ENCODE data around the gene CAMTA1. TPM values are rescaled to one million over a fixed set of nuclear protein-coding genes. Genes with fewer than 3 reads are reported as not detected.

The CAMTA1 gene
- total RNA-seq, 4 donors from 2014 or later: 45.3 to 68.9 (median 62.0) TPM

DNA sequence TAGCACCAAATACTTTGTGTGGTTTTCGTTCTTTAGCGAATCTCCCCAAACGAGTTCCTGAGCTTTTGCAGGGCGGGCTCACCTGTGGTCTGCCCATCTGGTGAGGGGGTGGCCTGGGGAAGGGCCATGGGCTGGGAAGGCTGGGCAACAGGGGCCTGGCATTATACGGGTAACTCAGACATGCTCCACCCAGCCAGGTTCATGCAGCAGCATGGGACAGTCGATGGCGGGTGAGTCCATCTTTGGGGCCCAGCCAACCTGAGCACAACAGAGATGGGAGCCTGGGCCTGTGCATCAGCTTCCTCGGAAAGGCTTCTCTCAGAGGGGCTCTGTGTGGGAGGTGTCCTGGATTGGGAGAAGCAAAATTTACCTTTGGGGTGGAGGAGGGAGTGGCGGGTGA is 302.6 kb downstream of the CAMTA1 start:
- ATAC-seq (ENCODE audit: low FRiP score) (no peak), DNase-seq (ENCODE audit: low spot score) (no peak)
- TF ChIP-seq, protein P1, sequence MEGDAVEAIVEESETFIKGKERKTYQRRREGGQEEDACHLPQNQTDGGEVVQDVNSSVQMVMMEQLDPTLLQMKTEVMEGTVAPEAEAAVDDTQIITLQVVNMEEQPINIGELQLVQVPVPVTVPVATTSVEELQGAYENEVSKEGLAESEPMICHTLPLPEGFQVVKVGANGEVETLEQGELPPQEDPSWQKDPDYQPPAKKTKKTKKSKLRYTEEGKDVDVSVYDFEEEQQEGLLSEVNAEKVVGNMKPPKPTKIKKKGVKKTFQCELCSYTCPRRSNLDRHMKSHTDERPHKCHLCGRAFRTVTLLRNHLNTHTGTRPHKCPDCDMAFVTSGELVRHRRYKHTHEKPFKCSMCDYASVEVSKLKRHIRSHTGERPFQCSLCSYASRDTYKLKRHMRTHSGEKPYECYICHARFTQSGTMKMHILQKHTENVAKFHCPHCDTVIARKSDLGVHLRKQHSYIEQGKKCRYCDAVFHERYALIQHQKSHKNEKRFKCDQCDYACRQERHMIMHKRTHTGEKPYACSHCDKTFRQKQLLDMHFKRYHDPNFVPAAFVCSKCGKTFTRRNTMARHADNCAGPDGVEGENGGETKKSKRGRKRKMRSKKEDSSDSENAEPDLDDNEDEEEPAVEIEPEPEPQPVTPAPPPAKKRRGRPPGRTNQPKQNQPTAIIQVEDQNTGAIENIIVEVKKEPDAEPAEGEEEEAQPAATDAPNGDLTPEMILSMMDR (IDR thresholded peaks at IDR 0.05): no peak

DNA sequence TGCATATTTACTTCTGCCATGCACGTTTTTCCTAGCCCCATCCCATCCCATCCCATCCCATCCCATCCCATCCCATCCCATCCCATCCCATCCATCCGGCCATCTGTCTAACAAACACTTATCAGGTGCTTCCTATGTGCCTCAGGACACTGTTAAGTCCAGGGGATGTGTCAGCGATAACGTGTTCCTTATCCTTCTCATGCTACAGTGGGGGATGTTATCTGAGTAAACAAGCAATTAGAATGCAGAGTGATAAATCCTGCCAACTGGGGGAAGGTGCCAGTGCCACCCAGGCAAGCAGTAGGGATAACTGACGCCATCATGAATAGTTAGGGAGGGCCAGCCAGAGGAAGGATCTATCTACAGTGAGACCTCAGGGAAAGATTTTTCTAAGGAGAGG is 304.2 kb downstream of the CAMTA1 start:
- no peak for ATAC-seq (ENCODE audit: low FRiP score)
- TF ChIP-seq, protein P1 (IDR thresholded peaks at IDR 0.05): no peak
- DNase-seq (ENCODE audit: low spot score): no peak

GRCh38 chr1:7093297-7093696 is 308.0 kb downstream of the CAMTA1 start:
- ATAC-seq (ENCODE audit: low FRiP score): no peak
- TF ChIP-seq, protein P1 (IDR thresholded peaks at IDR 0.05): no peak
- DNase-seq (ENCODE audit: low spot score): no peak

DNA sequence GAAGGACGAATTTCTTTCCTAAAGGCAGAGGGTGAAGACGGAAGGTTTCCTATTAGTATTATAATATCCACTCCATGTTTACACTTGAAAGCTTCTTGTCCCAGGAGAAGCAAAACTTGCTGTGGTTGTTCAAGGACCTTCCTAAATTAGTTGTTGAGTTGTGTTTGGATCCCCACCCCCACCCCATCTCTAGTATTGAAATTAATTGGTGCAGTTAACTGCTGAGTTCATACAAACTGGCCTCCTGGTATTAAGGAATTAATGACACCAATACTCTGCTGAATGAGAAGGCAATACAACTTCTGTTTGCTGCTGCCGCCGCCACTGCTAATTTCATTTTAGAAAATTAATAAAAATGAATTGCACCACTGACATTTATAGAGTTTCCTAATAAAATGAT is 308.8 kb downstream of the CAMTA1 start:
- TF ChIP-seq, protein P1 (IDR thresholded peaks at IDR 0.05): no peak
- no peak for DNase-seq (ENCODE audit: low spot score)
- no peak for ATAC-seq (ENCODE audit: low FRiP score)

GRCh38 chr1:7094509-7094908 is 309.3 kb downstream of the CAMTA1 start:
- ATAC-seq (ENCODE audit: low FRiP score) (no peak), DNase-seq (ENCODE audit: low spot score) (no peak)
- TF ChIP-seq, protein P1 (IDR thresholded peaks at IDR 0.05): no peak

DNA sequence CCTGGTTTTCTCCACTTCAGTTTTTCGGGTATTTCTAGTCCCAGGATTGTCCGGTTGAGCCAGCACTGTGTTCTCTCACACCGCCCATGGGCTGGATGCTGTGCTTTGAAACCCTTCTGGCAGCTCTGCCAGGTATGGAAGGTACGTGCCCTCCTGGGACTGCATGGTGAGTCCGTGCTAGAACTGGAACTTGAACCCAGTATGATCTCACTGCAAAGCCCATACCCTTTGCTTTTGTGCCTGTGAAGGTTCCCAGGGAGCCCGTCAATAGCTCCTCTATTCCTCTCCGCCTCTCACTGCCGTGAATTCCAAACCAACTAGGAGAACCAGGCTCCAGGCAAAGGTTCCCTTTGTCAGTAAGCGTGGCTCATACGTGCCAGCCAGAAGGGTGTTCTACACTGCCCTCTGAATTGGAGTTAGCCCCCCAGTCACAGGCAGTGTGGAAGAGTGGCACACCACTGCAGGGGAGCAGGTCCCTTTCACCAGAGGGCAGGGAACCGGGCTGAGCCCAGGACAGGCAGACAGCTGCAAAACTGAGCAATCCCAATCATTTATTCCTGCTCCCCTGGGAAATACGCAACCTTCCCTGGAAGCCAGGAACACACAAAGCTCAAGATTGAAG is 310.2 kb downstream of the CAMTA1 start:
- TF ChIP-seq, protein P1 (IDR thresholded peaks at IDR 0.05): no peak
- ATAC-seq (ENCODE audit: low FRiP score) (no peak), DNase-seq (ENCODE audit: low spot score) (no peak)

DNA sequence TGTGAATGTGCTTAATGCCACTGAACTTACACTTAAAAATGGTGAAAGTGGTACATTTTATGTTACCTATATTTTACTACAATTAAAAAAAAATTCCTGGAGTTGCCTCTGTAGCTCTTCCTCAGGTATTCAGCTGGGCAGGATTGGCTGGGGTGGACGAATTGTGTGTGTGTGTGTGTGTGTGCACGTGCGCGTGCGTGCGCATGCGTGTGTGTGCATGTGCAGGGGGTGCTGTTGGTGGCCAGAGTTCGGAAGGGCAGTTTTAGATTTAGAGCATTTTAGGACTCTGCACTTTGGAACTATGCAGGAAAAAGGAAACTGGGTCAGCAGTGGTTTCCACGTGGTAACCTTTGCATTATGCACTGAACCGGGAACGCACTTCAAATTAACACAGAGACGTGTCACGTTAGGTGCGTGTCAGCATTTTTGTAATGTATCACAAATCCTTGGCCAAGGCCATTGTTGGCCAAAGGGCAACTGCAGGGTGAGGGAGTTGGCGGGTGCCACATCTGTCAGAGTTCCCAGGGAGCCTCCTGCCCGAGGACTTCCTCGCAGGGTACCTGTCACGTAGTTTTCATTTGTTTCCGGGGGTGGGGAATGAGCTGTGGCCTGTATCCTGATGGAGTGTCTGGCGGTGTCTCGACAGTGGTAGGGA is 312.8 kb downstream of the CAMTA1 start:
- ATAC-seq (ENCODE audit: low FRiP score): no peak
- DNase-seq (ENCODE audit: low spot score): no peak
- TF ChIP-seq, protein P1 (IDR thresholded peaks at IDR 0.05): no peak

Measured in omental fat pad (tissue), 4 donors.